Stimulated activated CD8-positive, alpha-beta memory T cell treated with anti-CD3 and anti-CD28 coated beads, Interleukin-7, amount 100 ng/mL, for 48 hours (primary cell): Measurements from ENCODE around the gene IGFBPL1.
"Not testable (repeated sequence)": the region's sequence is repeated elsewhere in the genome, so short reads cannot be mapped to it uniquely, and the experiment has no call there.

ENCODE experiments used
- DNase-seq, 2 donors: peaks; one replicate each; pipeline ENCODE4 v3.0.0-alpha.2; 2020; ENCODE audit warnings: low read depth in 1 of 2; ENCODE audit errors: extremely low read depth in 1 of 2

The IGFBPL1 gene

GRCh38 chr9:38380230-38380871 is 43.9 kb downstream of the IGFBPL1 start:
- no peak for DNase-seq

DNA sequence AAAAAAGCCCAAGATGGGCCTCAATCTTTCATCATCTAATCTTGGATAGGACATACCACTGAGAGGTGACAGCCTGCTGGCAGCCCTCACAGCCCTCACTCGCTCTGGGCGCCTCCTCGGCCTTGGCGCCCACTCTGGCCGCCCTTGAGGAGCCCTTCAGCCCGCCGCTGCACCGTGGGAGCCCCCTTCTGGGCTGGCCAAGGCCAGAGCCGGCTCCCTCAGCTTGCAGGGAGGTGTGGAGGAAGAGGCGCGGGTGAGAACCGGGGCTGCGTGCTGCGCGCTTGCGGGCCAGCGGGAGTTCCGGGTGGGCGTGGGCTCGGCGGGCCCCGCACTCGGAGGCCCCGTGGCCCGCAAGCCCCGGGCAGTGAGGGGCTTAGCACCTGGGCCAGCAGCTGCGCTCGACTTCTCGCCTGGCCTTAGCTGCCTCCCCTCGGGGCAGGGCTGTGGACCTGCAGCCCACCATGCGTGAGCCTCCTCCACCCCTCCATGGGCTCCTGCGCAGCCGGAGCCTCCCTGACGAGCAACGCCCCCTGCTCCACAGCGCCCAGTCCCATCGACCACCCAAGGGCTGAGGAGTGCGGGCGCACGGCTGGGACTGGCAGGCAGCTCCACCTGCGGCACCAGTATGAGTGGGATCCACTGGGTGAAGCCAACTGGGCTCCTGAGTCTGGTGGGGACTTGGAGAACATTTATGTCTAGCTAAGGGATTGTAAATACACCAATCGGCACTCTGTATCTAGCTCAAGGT is 46.7 kb downstream of the IGFBPL1 start:
- not testable (repeated sequence) for DNase-seq

DNA sequence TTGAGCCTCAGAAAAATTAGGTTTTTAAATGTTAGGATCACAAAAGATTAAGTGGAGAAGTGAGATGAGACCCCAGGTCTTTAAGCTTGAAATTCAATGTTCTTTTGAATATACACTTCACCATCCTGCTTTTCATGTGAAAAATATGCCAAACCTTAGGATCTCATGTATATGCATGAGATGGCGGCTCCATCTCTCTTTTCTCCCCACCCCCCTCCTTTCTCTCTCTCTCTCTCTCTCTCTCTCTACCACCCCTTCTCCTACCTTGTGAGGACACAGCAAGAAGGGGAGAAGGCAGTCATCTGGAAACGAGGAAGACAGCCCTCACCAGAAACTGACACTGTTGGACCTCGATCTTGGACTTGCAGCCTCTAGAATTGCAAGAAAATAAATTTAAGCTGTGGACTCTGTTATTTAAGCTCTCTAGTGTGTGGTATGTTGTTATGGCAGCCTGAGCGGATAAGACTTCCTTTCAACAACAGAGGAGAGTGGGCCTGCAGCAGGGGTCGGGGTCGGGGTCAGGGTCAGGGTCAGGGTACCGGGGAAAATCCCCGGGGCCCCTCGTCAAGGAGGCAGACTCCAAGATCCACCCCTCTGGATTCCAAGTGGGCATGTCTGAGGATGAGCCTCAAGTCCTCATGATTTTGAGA is 48.1 kb downstream of the IGFBPL1 start:
- no peak for DNase-seq

DNA sequence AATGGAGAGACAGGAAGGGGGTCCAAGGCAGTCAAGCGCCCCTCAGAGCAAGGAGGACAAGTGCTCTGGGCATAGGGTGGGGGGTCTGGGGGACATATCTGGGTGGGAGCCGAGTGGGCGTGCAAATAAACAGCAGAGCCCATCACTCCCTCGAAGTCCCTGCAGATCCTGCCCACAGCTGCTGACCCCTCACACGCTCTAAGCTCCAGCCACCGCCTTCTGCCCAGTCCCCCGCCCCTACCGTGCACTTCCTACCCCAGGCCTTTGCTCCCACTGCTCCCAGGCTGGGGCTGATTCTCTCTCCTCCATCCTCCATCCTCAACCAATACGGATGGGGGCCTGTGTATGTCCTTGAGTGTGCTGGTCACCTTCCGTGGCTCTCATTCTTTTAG is 48.7 kb downstream of the IGFBPL1 start:
- DNase-seq: no peak

DNA sequence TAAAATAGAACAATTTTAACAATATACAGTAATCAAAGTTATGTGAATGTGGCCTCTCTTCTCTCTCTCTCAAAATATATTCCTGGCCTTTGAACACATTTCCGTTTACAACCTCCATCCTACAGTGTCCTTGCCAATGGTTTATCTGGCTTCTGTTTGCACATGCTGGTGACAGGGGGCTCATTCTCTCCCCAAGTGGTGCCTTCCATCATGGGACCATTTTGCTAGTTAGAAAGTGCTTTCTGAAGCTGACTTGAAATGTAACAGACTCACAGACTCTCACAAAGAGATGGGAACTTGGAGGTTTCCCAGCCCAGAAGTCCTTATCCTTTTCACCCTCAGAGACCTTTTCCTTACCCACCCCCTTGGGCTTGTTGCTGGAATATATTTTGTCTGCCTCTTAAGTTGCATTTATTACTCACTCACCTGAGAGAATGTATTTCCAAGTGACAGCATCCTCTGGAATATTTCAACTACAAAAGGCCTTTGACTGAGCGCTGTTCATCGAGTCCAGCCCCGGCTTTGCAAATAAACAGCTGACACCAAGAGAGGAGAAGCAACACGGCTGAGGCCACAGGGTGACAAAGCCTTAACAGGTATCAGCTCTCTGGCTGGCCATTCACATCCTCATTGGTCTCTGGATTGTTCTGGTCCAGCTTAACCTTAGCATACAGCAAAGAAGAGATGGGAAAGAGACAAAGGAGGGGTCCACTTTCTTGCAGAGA is 49.2 kb downstream of the IGFBPL1 start:
- DNase-seq: no peak

GRCh38 chr9:38373679-38374078 is 50.6 kb downstream of the IGFBPL1 start:
- DNase-seq: no peak

GRCh38 chr9:38372762-38373619 is 51.3 kb downstream of the IGFBPL1 start:
- DNase-seq: no peak

- no peak for DNase-seq
Observed at GRCh38 chr9:38371495-38371894, 52.8 kb downstream of the IGFBPL1 start.

DNA sequence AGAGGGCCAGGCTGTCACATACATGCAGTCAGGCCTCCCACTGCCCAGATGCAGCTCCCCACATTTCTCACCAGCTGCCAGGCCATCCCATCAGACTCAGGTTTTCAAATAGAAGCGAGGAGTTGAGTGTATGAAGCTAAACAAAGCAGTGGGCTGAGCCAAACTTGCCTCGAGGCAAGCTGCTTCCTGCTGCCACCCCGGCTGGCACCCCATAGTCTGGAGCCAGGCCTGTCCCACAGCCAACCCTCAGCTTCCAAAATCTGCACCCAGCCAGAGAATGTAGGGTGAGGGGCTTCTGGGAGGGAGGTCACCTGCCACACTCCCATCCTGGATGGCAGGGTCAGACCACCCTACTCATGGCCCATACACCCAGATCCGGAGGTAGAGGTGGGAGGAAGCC is 54.1 kb downstream of the IGFBPL1 start:
- no peak for DNase-seq

- DNase-seq: no peak
Observed at GRCh38 chr9:38368731-38369130, 55.5 kb downstream of the IGFBPL1 start.

GRCh38 chr9:38367898-38368297 is 56.4 kb downstream of the IGFBPL1 start:
- no peak for DNase-seq

DNA sequence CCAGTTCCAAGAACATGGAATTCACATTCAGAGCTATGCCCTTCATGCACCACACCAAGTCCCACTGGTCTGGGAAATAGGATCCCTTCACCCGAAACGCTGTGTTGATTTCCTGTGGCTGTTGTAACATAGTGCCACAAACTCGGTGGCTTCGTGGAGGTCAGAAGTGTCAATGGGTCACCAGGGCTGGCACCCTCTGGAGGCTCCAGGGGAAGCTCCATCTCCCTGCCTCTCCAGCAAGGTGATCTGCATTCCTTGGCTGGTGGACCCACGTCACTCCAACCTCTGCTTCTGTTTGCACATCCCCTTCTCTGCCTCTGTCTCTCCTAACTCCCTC is 60.7 kb downstream of the IGFBPL1 start:
- DNase-seq: no peak

- no peak for DNase-seq
Observed at GRCh38 chr9:38362852-38363588, 61.2 kb downstream of the IGFBPL1 start.

GRCh38 chr9:38361473-38361850 is 62.8 kb downstream of the IGFBPL1 start:
- no peak for DNase-seq

GRCh38 chr9:38360839-38361472 is 63.3 kb downstream of the IGFBPL1 start:
- no peak for DNase-seq

GRCh38 chr9:38359689-38360385 is 64.4 kb downstream of the IGFBPL1 start:
- no peak for DNase-seq

GRCh38 chr9:38359297-38359653 is 65.0 kb downstream of the IGFBPL1 start:
- DNase-seq: no peak

DNA sequence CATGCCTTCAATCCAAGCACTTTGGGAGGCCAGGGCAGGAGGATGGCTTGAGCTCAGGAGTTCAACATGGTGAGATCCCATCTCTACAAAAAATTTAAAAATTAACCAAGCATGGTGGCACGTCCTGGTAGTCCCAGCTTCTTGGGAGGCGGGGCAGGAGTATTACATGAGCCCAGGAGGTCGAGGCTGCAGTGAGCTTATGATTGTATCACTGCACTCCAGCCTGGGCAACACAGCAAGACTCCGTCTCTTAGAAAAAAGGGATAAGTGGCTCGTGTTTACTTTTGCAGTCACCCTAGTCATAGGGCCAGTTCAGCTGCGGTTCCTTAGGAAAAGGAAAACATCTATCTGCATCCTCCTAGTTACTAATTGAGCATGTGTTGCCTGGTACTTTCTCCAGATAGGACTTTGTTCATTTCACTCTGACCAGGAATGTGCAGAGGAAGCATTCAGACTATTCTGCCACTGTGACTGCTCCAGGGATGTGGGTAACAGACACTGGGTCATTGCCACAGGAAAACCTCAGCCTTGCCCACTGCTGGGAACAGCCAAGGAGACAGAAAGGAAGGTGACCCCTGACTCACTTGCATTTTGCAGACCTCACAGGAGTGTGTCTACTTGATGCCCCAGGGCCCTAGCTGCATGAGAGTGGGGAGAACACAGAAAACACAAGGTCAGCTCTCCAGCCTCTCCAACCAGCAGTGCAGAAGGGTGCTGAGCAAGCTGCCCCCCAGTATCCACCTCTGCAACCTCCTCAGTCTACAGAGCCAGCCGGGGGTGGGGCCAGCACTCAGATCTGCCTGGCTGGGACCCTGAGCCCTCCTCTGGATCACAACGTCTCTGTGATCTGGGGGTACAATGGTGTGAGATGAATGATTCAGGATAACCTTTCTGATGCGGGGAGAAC is 65.6 kb downstream of the IGFBPL1 start:
- DNase-seq: no peak
